Activated CD8-positive, alpha-beta T cell treated with anti-CD3 and anti-CD28 coated beads for 36 hours (primary cell): ENCODE results near the gene CISTR. TPM values are rescaled to one million over a fixed set of nuclear protein-coding genes. Genes with fewer than 3 reads are reported as not detected.

Source experiments
- ATAC-seq: fragments of 200-7000 bp; cut with Tn5 transposase; one replicate; pipeline ENCODE4 v1.10.0; 2021; ENCODE audit warnings: mild to moderate bottlenecking, moderate library complexity
- CTCF ChIA-PET: fragments of 350-600 bp; sonication (Branson Sonifier 250); formaldehyde crosslinking; loops from one replicate; lab custom pipeline; 2021; ENCODE audit warnings: antibody characterized with exemption; lab: Charles Lee
- POLR2A ChIA-PET: fragments of 350-600 bp; sonication (Branson Sonifier 250); formaldehyde crosslinking; loops from one replicate; lab custom pipeline; 2021; ENCODE audit warnings: antibody characterized with exemption; lab: Charles Lee
- DNase-seq: peaks from one replicate; pipeline ENCODE4 v3.0.0-alpha.2; 2020
- H3K27ac Mint-ChIP-seq: one replicate; pipeline ENCODE4 v1.8.0; 2021; ENCODE audit warnings: mild to moderate bottlenecking, mixed read lengths
- H3K27me3 Mint-ChIP-seq: one replicate; pipeline ENCODE4 v1.8.0; 2021; ENCODE audit warnings: mixed read lengths
- H3K36me3 Mint-ChIP-seq: one replicate; pipeline ENCODE4 v1.8.0; 2021; ENCODE audit warnings: low read depth, mixed read lengths
- H3K4me1 Mint-ChIP-seq: one replicate; pipeline ENCODE4 v1.8.0; 2021; ENCODE audit warnings: low read depth, mixed read lengths
- H3K4me3 Mint-ChIP-seq: one replicate; pipeline ENCODE4 v1.8.0; 2021; ENCODE audit warnings: mild to moderate bottlenecking, moderate library complexity, mixed read lengths
- H3K9me3 Mint-ChIP-seq: one replicate; pipeline ENCODE4 v1.8.0; 2021; ENCODE audit warnings: mixed read lengths
- CTCF ChIP-seq: fragments of 200-600 bp; IDR thresholded peaks from one replicate; pipeline ENCODE4 v1.8.0; 2022; ENCODE audit warnings: antibody characterized with exemption, mild to moderate bottlenecking
- intact Hi-C: fragments of 100-400 bp; cut with micrococcal nuclease; formaldehyde crosslinking; loops from one replicate; pipeline ENCODE4 v1.10.0; 2022
- total RNA-seq, 2 experiments: library from RNA; stranded (reverse); gene quantifications; one replicate each; pipeline ENCODE4 v1.2.3, GENCODE V29; 2021

CISTR gene
- total RNA-seq, 2 experiments from 2014 or later, result not detected

- TF ChIP-seq CTCF, result no peak
- ATAC-seq (no peak), DNase-seq (no peak)
- CTCF ChIA-PET, result interaction anchor here (1.6 to 10.2 kb wide), 5 partner anchors 8 to 48 kb away, joined by 7 to 418 read pairs (median 34); partner anchors contain the start of gene CALCOCO1
- H3K4me1 Mint-ChIP-seq, result peaks cover 15% of the 10 kb centered on the region
- no peaks in the 10 kb centered on the region for H3K9me3 Mint-ChIP-seq
- peak overlapping the region; percentile 45 for H3K4me3 Mint-ChIP-seq
- intact Hi-C loops, result loop anchor here (10.0 kb wide), 1 partner anchor 195 kb away; no protein-coding TSS in a partner anchor
- peaks cover 43% of the 10 kb centered on the region for H3K27me3 Mint-ChIP-seq
- no peaks in the 10 kb centered on the region for H3K36me3 Mint-ChIP-seq
- H3K27ac Mint-ChIP-seq, result no peak overlapping the region
- POLR2A ChIA-PET, result interaction anchor here (5.4 kb wide), 1 partner anchor 11 kb away, joined by 40 read pairs; the partner anchor contains the start of gene CALCOCO1
Measured at GRCh38 chr12:53739214-53740129, 12.3 kb downstream of the CISTR start.

DNA sequence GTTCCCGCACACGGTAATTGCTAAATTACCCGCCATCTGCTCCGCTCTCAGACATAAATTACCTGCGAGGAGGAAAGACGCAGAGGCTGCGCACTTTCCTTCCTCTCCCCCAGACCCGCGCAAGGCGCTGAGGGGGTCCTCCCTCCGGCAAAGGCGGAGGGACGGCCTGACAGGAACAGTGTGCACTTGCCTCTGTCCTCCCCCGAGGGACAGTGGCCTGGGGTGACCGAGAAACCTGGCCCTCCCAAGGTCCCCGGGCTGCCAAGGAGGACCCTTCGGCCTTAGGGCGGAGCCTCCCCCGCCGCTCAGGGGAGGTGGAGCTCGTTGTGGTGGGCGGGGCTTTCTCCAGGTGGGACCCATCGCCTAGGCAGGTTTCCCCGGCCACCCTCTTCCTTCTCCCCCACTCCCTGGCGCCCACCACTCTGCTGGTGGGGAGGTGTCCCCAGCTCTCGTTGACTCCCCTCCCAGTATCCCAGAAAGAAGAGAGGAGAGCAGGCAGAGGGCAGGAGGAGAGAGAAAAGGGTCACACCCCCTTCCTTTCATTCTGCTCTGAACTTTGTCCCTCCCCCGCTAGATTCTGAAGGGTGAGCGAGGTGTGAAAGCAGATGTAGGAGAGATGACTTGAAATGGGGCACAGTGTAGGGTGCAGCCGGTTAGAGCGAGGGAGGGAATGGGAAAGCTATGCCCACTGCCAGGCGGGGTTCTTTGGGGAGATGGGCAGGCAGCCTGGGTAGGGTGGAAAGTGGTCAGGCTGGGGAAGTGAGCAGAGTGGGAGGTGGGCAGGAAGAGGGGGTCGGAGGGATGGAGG lies 13.2 kb downstream of the CISTR start:
- Mint-ChIP-seq H3K4me3 (peak overlapping the region; percentile 45), H3K9me3 (no peaks in the 10 kb centered on the region), H3K4me1 (peaks cover 19% of the 10 kb centered on the region), H3K27me3 (peaks cover 39% of the 10 kb centered on the region), H3K36me3 (no peaks in the 10 kb centered on the region), H3K27ac (no peak overlapping the region)
- TF ChIP-seq CTCF, result no peak
- POLR2A ChIA-PET, result interaction anchor here (0.7 to 5.4 kb wide), 2 partner anchors 10 to 60 kb away, joined by 4 to 40 read pairs; partner anchors contain the start of gene CALCOCO1
- peak; percentile 80 for ATAC-seq
- intact Hi-C loops, result no loop called here
- DNase-seq, result peak; percentile 57
- CTCF ChIA-PET, result interaction anchor here (0.9 to 10.2 kb wide), 5 partner anchors 8 to 47 kb away, joined by 4 to 361 read pairs (median 10); no protein-coding TSS in a partner anchor

DNA sequence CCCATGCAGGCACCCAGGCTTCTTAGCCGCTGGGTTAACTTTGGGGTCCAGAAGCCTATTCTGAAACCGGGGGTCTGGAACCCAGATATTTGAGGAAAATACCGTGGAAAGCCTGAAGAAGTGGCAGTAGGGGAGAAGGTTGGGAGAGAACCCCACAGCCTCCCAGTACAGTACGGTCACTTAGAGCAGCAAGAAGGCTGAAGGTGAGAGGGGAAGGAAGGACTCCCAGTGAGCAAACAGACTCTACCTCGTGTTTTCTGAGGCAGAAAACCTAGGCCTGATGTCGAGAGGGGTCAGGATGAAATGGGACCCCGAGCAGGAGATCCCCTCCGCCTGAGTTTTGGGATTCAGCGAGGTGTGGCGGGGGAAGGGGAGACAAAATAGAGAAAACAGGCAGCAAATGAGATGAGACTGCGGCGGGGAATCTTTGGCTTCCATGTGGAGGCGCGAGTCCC lies 13.8 kb downstream of the CISTR start:
- Mint-ChIP-seq H3K9me3 (no peaks in the 10 kb centered on the region), H3K27ac (no peak overlapping the region), H3K4me3 (peak overlapping the region; percentile 22), H3K27me3 (peaks cover 35% of the 10 kb centered on the region), H3K4me1 (peaks cover 16% of the 10 kb centered on the region), H3K36me3 (no peaks in the 10 kb centered on the region)
- ChIA-PET POLR2A (interaction anchor here (0.7 to 5.4 kb wide), 2 partner anchors 10 to 59 kb away, joined by 4 to 40 read pairs; partner anchors contain the start of gene CALCOCO1), CTCF (interaction anchor here (0.9 to 17.5 kb wide), 9 partner anchors 6 to 46 kb away, joined by 3 to 418 read pairs (median 7); partner anchors contain the start of gene CALCOCO1)
- no peak for DNase-seq
- intact Hi-C loops, result no loop called here
- TF ChIP-seq CTCF, result no peak
- ATAC-seq, result no peak

- no peaks in the 10 kb centered on the region for H3K9me3 Mint-ChIP-seq
- no peak overlapping the region for H3K4me3 Mint-ChIP-seq
- ChIA-PET CTCF (interaction anchor here (0.9 to 17.5 kb wide), 6 partner anchors 7 to 35 kb away, joined by 3 to 418 read pairs (median 6); partner anchors contain the start of gene CALCOCO1), POLR2A (interaction anchor here (5.4 kb wide), 1 partner anchor 9 kb away, joined by 40 read pairs; the partner anchor contains the start of gene CALCOCO1)
- peaks cover 31% of the 10 kb centered on the region for H3K27me3 Mint-ChIP-seq
- TF ChIP-seq CTCF, result no peak
- DNase-seq, result no peak
- H3K36me3 Mint-ChIP-seq, result no peaks in the 10 kb centered on the region
- ATAC-seq, result no peak
- H3K4me1 Mint-ChIP-seq, result peaks cover 16% of the 10 kb centered on the region
- intact Hi-C loops, result no loop called here
- H3K27ac Mint-ChIP-seq, result no peak overlapping the region
Measured at GRCh38 chr12:53737093-53737808, 14.5 kb downstream of the CISTR start.
